Activated CD8-positive, alpha-beta T cell treated with anti-CD3 and anti-CD28 coated beads, Interleukin-2, amount 10 ng/mL, durations not matched to agents 7 days and 5 days (primary cell): Measurements from ENCODE around the gene SH3BGR. TPM values are rescaled to one million over a fixed set of nuclear protein-coding genes. Genes with fewer than 3 reads are reported as not detected.

Source experiments
- ATAC-seq: fragments of 150-1000 bp; cut with Tn5 transposase; one replicate; pipeline ENCODE4 v1.10.0; 2021; ENCODE audit warnings: moderate library complexity
- CTCF ChIA-PET: fragments of 350-600 bp; sonication (Branson Sonifier 250); formaldehyde crosslinking; loops from one replicate; lab custom pipeline; 2021; ENCODE audit warnings: antibody characterized with exemption; lab: Charles Lee
- POLR2A ChIA-PET: fragments of 350-600 bp; sonication (Branson Sonifier 250); formaldehyde crosslinking; loops from one replicate; lab custom pipeline; 2021; ENCODE audit warnings: antibody characterized with exemption; lab: Charles Lee
- DNase-seq: peaks from one replicate; pipeline ENCODE4 v3.0.0-alpha.2; 2020
- H3K27ac Mint-ChIP-seq: one replicate; pipeline ENCODE4 v1.8.0; 2021; ENCODE audit warnings: mild to moderate bottlenecking, mixed read lengths
- H3K27me3 Mint-ChIP-seq: one replicate; pipeline ENCODE4 v1.8.0; 2021; ENCODE audit warnings: low read depth, mixed read lengths
- H3K36me3 Mint-ChIP-seq: one replicate; pipeline ENCODE4 v1.8.0; 2021; ENCODE audit warnings: low read depth, mixed read lengths
- H3K4me1 Mint-ChIP-seq: one replicate; pipeline ENCODE4 v1.8.0; 2021; ENCODE audit warnings: low read depth, mixed read lengths
- H3K4me3 Mint-ChIP-seq: one replicate; pipeline ENCODE4 v1.8.0; 2021; ENCODE audit warnings: mild to moderate bottlenecking, mixed read lengths
- H3K9me3 Mint-ChIP-seq: one replicate; pipeline ENCODE4 v1.8.0; 2022; ENCODE audit warnings: mixed read lengths; ENCODE audit not compliant: insufficient read depth
- total RNA-seq, 2 experiments: library from RNA; stranded (reverse); gene quantifications; one replicate each; pipeline ENCODE4 v1.2.3, GENCODE V29; 2021

SH3BGR gene
- total RNA-seq, 2 experiments from 2014 or later, result 1.1 TPM; not detected in 1

GRCh38 chr21:39466584-39466983, 14.8 kb downstream of the SH3BGR start:
- no peak overlapping the region for H3K4me3 Mint-ChIP-seq
- ATAC-seq (no peak), DNase-seq (no peak)
- CTCF ChIA-PET, result no interaction called here
- no peaks in the 10 kb centered on the region for H3K27me3 Mint-ChIP-seq
- no peaks in the 10 kb centered on the region for H3K9me3 Mint-ChIP-seq
- no peaks in the 10 kb centered on the region for H3K4me1 Mint-ChIP-seq
- H3K36me3 Mint-ChIP-seq, result no peaks in the 10 kb centered on the region
- H3K27ac Mint-ChIP-seq, result no peak overlapping the region
- POLR2A ChIA-PET, result no interaction called here

- no peak for ATAC-seq
- H3K4me1 Mint-ChIP-seq, result no peaks in the 10 kb centered on the region
- no peak for DNase-seq
- H3K27me3 Mint-ChIP-seq, result no peaks in the 10 kb centered on the region
- no peak overlapping the region for H3K4me3 Mint-ChIP-seq
- no peak overlapping the region for H3K27ac Mint-ChIP-seq
- ChIA-PET POLR2A (no interaction called here), CTCF (no interaction called here)
- H3K36me3 Mint-ChIP-seq, result no peaks in the 10 kb centered on the region
- H3K9me3 Mint-ChIP-seq, result no peaks in the 10 kb centered on the region
Measured at GRCh38 chr21:39467746-39468145, 16.0 kb downstream of the SH3BGR start.

DNA sequence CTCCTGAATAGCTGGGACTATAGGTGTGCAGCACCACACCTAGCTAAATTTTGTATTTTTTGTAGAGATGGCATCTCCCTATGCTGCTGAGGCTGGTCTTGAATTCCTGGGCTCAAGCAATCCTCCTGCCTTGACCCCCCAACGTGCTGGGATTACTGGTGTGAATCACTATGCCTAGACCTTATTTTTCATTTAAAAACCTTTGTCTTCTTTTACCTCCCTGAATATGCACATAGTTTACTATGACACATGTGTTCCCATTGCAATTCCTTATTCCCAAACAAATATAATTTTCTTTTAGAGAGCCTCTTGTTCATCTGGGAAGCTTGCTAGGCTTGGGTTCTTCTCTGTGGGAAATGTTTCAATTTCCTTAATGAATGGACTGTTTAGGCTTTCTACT, 16.8 kb downstream of the SH3BGR start:
- CTCF ChIA-PET, result no interaction called here
- Mint-ChIP-seq H3K27ac (no peak overlapping the region), H3K9me3 (no peaks in the 10 kb centered on the region), H3K4me3 (no peak overlapping the region), H3K27me3 (no peaks in the 10 kb centered on the region), H3K36me3 (no peaks in the 10 kb centered on the region), H3K4me1 (no peaks in the 10 kb centered on the region)
- POLR2A ChIA-PET, result no interaction called here
- no peak for DNase-seq
- ATAC-seq, result no peak

DNA sequence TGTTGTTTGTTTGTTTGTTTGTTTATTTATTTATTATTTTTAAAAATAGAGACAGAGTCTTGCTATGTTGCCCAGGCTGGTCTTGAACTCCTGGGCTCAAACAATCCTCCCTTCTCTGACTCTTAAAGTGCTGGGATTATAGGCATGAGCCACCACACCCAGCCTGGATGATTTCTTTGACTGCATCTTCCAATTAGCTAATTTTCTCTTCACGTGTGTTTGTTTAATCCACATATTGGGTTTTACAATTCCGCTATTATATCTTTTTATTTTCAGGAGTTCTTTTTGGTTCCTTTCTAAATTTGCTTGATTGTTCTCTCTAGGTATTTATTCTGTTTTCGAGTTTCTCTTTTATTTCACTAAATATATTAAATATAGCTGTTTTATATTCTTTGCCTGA, 19.8 kb downstream of the SH3BGR start:
- DNase-seq (no peak), ATAC-seq (no peak)
- H3K27ac Mint-ChIP-seq, result no peak overlapping the region
- ChIA-PET CTCF (interaction anchor here (1.2 kb wide), 1 partner anchor 10 kb away, joined by 3 read pairs; no protein-coding TSS in a partner anchor), POLR2A (no interaction called here)
- H3K27me3 Mint-ChIP-seq, result no peaks in the 10 kb centered on the region
- H3K4me3 Mint-ChIP-seq, result no peak overlapping the region
- no peaks in the 10 kb centered on the region for H3K36me3 Mint-ChIP-seq
- no peaks in the 10 kb centered on the region for H3K4me1 Mint-ChIP-seq
- no peaks in the 10 kb centered on the region for H3K9me3 Mint-ChIP-seq

GRCh38 chr21:39472786-39473185, 21.0 kb downstream of the SH3BGR start:
- H3K27ac Mint-ChIP-seq, result no peak overlapping the region
- H3K36me3 Mint-ChIP-seq, result no peaks in the 10 kb centered on the region
- H3K9me3 Mint-ChIP-seq, result no peaks in the 10 kb centered on the region
- DNase-seq (no peak), ATAC-seq (no peak)
- no peaks in the 10 kb centered on the region for H3K27me3 Mint-ChIP-seq
- ChIA-PET POLR2A (no interaction called here), CTCF (interaction anchor here (1.2 kb wide), 1 partner anchor 12 kb away, joined by 3 read pairs; no protein-coding TSS in a partner anchor)
- no peaks in the 10 kb centered on the region for H3K4me1 Mint-ChIP-seq
- no peak overlapping the region for H3K4me3 Mint-ChIP-seq

- Mint-ChIP-seq H3K36me3 (no peaks in the 10 kb centered on the region), H3K4me1 (no peaks in the 10 kb centered on the region), H3K9me3 (no peaks in the 10 kb centered on the region), H3K27ac (no peak overlapping the region), H3K4me3 (no peak overlapping the region), H3K27me3 (no peaks in the 10 kb centered on the region)
- DNase-seq (no peak), ATAC-seq (no peak)
- ChIA-PET POLR2A (no interaction called here), CTCF (no interaction called here)
Measured at GRCh38 chr21:39474611-39475010, 22.8 kb downstream of the SH3BGR start.

DNA sequence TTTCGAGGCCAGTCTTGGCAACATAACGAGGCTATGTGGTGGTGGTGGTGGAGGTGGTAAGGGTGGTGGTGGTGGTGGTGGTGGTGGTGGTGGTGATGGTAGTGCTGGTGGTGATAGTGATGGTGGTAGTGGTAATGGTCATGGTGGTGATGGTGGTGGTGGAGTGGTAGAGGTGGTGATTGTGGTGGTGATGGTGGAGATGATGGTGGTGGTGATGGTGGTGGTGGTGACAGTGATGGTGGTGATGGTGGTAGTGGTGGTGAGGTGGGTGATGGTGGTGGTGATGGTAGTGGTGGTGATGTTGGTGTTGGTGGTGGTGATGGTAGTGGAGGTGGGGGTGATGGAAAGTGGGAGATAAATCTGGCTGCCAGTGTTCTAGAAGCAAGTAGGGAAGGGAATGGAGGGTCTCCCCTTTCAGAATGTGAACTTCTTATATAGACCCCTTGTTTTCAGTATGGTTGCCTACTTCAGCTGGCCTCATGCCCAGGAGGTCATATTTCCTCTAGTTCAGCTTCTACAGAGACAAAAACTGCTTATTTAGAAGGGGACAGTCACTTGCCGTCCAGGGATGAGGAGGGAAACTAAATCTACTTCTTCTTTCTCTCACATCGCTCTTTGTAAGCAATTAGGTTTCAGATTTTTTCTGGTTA, 27.5 kb downstream of the SH3BGR start:
- ATAC-seq (no peak), DNase-seq (no peak)
- no peaks in the 10 kb centered on the region for H3K4me1 Mint-ChIP-seq
- no peaks in the 10 kb centered on the region for H3K27me3 Mint-ChIP-seq
- no peaks in the 10 kb centered on the region for H3K36me3 Mint-ChIP-seq
- H3K9me3 Mint-ChIP-seq, result no peaks in the 10 kb centered on the region
- POLR2A ChIA-PET, result no interaction called here
- peak overlapping the region; percentile 4 for H3K27ac Mint-ChIP-seq
- CTCF ChIA-PET, result interaction anchor here (1.7 kb wide), 1 partner anchor 39 kb away, joined by 4 read pairs; no protein-coding TSS in a partner anchor
- H3K4me3 Mint-ChIP-seq, result no peak overlapping the region

GRCh38 chr21:39479814-39480182, 28.0 kb downstream of the SH3BGR start:
- Mint-ChIP-seq H3K9me3 (no peaks in the 10 kb centered on the region), H3K27me3 (no peaks in the 10 kb centered on the region), H3K27ac (no peak overlapping the region), H3K4me3 (no peak overlapping the region), H3K4me1 (no peaks in the 10 kb centered on the region), H3K36me3 (no peaks in the 10 kb centered on the region)
- CTCF ChIA-PET, result no interaction called here
- no peak for ATAC-seq
- DNase-seq, result no peak
- POLR2A ChIA-PET, result no interaction called here

- POLR2A ChIA-PET, result no interaction called here
- Mint-ChIP-seq H3K9me3 (no peaks in the 10 kb centered on the region), H3K4me1 (no peaks in the 10 kb centered on the region), H3K27ac (no peak overlapping the region), H3K36me3 (no peaks in the 10 kb centered on the region), H3K4me3 (no peak overlapping the region), H3K27me3 (no peaks in the 10 kb centered on the region)
- no peak for ATAC-seq
- DNase-seq, result no peak
- CTCF ChIA-PET, result no interaction called here
Measured at GRCh38 chr21:39480271-39480670, 28.5 kb downstream of the SH3BGR start.

DNA sequence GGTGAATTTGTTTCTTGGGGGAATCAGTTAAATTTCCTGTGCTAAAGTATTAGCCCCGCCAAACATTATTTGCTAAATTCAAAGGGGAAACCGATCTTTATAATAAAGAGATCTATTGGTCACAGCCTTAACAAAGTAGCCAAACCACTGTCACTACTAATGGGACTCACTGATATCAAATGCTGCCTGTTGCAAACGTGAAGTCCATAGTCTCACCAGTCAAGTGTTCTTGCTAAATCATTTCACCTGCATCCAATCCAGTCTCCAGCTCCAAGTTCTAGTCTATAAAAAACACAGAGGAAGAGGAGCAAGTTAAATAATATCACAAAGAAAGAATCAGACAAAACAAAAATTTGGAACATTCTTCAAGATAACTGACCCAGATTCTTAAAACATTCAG, 30.1 kb downstream of the SH3BGR start:
- no peaks in the 10 kb centered on the region for H3K27me3 Mint-ChIP-seq
- POLR2A ChIA-PET, result no interaction called here
- CTCF ChIA-PET, result no interaction called here
- H3K4me3 Mint-ChIP-seq, result no peak overlapping the region
- no peaks in the 10 kb centered on the region for H3K4me1 Mint-ChIP-seq
- H3K36me3 Mint-ChIP-seq, result no peaks in the 10 kb centered on the region
- no peak overlapping the region for H3K27ac Mint-ChIP-seq
- no peak for DNase-seq
- H3K9me3 Mint-ChIP-seq, result no peaks in the 10 kb centered on the region
- no peak for ATAC-seq

DNA sequence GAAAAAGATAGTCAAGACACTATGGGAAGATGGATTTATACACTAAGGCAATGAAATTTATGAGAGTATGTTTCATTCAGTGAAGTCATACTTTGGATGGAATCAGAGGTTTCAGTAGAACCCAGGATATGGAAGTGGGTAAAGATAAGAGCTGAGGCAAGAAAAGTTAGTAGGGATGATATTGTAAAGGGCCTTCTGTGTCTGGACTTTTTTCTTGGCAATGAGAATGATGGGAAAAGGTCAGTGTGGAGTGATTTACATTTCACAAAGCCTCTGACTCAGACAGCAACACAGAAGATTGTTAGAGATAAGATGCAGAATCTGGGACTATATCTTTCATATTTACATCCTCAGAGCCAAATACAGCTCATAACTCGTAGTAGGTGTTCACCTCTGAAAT, 32.1 kb downstream of the SH3BGR start:
- H3K4me3 Mint-ChIP-seq, result no peak overlapping the region
- ATAC-seq (no peak), DNase-seq (no peak)
- CTCF ChIA-PET, result no interaction called here
- no peaks in the 10 kb centered on the region for H3K9me3 Mint-ChIP-seq
- no peak overlapping the region for H3K27ac Mint-ChIP-seq
- H3K36me3 Mint-ChIP-seq, result no peaks in the 10 kb centered on the region
- POLR2A ChIA-PET, result no interaction called here
- no peaks in the 10 kb centered on the region for H3K4me1 Mint-ChIP-seq
- H3K27me3 Mint-ChIP-seq, result no peaks in the 10 kb centered on the region

- ChIA-PET CTCF (no interaction called here), POLR2A (no interaction called here)
- no peak overlapping the region for H3K27ac Mint-ChIP-seq
- ATAC-seq (no peak), DNase-seq (no peak)
- no peaks in the 10 kb centered on the region for H3K4me1 Mint-ChIP-seq
- H3K9me3 Mint-ChIP-seq, result no peaks in the 10 kb centered on the region
- H3K27me3 Mint-ChIP-seq, result no peaks in the 10 kb centered on the region
- H3K36me3 Mint-ChIP-seq, result no peaks in the 10 kb centered on the region
- no peak overlapping the region for H3K4me3 Mint-ChIP-seq
Measured at GRCh38 chr21:39484711-39485276, 33.0 kb downstream of the SH3BGR start.
